Naive thymus-derived CD4-positive, alpha-beta T cell (primary cell): ENCODE results near the gene PPP1R1B. TPM values are rescaled to one million over a fixed set of nuclear protein-coding genes. Genes with fewer than 3 reads are reported as not detected.

Source experiments
- ATAC-seq: fragments of 150-1000 bp; cut with Tn5 transposase; 2 replicates; pipeline ENCODE4 v1.10.0; 2021; ENCODE audit warnings: mild to moderate bottlenecking, moderate library complexity
- CTCF ChIA-PET: fragments of 350-600 bp; sonication (Branson Sonifier 250); formaldehyde crosslinking; loops from one replicate; lab custom pipeline; 2021; ENCODE audit warnings: antibody characterized with exemption; lab: Charles Lee
- POLR2A ChIA-PET: fragments of 350-600 bp; sonication (Branson Sonifier 250); formaldehyde crosslinking; loops from one replicate; lab custom pipeline; 2021; ENCODE audit warnings: antibody characterized with exemption, inconsistent platforms; lab: Charles Lee
- DNase-seq, 9 donors: peaks; one replicate each; pipeline versions ENCODE4 v3.0.0 to v3.0.0-alpha.2; 2020 to 2022; ENCODE audit warnings: mixed read lengths in 1 of 9
- H3K27ac ChIP-seq: one replicate; pipeline ENCODE4 v1.7.0; 2013; ENCODE audit warnings: mild to moderate bottlenecking, low read depth, low read length, moderate library complexity
- H3K27me3 ChIP-seq, 2 donors: one replicate each; pipeline ENCODE4 v1.7.0; 2013; ENCODE audit warnings: low read length in 2 of 2, mild to moderate bottlenecking in 2 of 2, moderate library complexity in 2 of 2; ENCODE audit not compliant: control insufficient read depth in 2 of 2, insufficient read depth in 2 of 2
- H3K36me3 ChIP-seq, 3 experiments: 1 replicate in 2 of 3; 2 replicates in 1 of 3; pipeline ENCODE4 v1.7.0; 2013; ENCODE audit warnings: low read length in 3 of 3, mild to moderate bottlenecking in 3 of 3, moderate library complexity in 1 of 3; ENCODE audit not compliant: insufficient read depth in 3 of 3, control insufficient read depth in 2 of 3
- H3K4me1 ChIP-seq, 2 donors: one replicate each; pipeline ENCODE4 v1.7.0; 2013; ENCODE audit warnings: low read length in 2 of 2, mild to moderate bottlenecking in 2 of 2, moderate library complexity in 1 of 2; ENCODE audit not compliant: control insufficient read depth in 2 of 2, insufficient read depth in 2 of 2
- H3K4me3 ChIP-seq: 2 replicates; pipeline ENCODE4 v1.7.0; 2013; ENCODE audit warnings: mild to moderate bottlenecking, low read length
- H3K9me3 ChIP-seq, 3 experiments: 1 replicate in 2 of 3; 2 replicates in 1 of 3; pipeline ENCODE4 v1.7.0; 2013; ENCODE audit warnings: low read length in 3 of 3; ENCODE audit not compliant: control insufficient read depth in 2 of 3
- H3K27ac Mint-ChIP-seq, 9 donors: one replicate each; pipeline ENCODE4 v1.8.0; 2020 to 2022; ENCODE audit warnings: mixed read lengths in 9 of 9, mild to moderate bottlenecking in 8 of 9, moderate library complexity in 5 of 9, inconsistent platforms in 2 of 9
- H3K27me3 Mint-ChIP-seq, 5 donors: one replicate each; pipeline ENCODE4 v1.8.0; 2021 to 2022; ENCODE audit warnings: mixed read lengths in 5 of 5, mild to moderate bottlenecking in 1 of 5
- H3K36me3 Mint-ChIP-seq, 5 donors: one replicate each; pipeline ENCODE4 v1.8.0; 2020 to 2022; ENCODE audit warnings: mixed read lengths in 5 of 5, mild to moderate bottlenecking in 3 of 5, inconsistent platforms in 1 of 5
- H3K4me1 Mint-ChIP-seq, 7 donors: one replicate each; pipeline ENCODE4 v1.8.0; 2020 to 2022; ENCODE audit warnings: mixed read lengths in 7 of 7, mild to moderate bottlenecking in 3 of 7, inconsistent platforms in 1 of 7
- H3K4me3 Mint-ChIP-seq, 10 donors: one replicate each; pipeline ENCODE4 v1.8.0; 2020 to 2022; ENCODE audit warnings: mild to moderate bottlenecking in 10 of 10, mixed read lengths in 10 of 10, moderate library complexity in 6 of 10, inconsistent platforms in 2 of 10
- H3K9me3 Mint-ChIP-seq, 11 donors: one replicate each; pipeline ENCODE4 v1.8.0; 2020 to 2022; ENCODE audit warnings: mixed read lengths in 11 of 11, mild to moderate bottlenecking in 4 of 11, inconsistent platforms in 1 of 11, moderate library complexity in 1 of 11
- intact Hi-C, 2 donors: fragments of 100-400 bp; cut with micrococcal nuclease; formaldehyde crosslinking; loops; one replicate each; pipeline ENCODE4 v1.15.1; 2023
- polyA plus RNA-seq, 2 donors: library from polyadenylated mRNA; unstranded; fragments of 300-500 nt; fragmentation: Illumina TruSeq; gene quantifications; one replicate each; pipeline ENCODE4 v1.2.3, GENCODE V29; 2021
- total RNA-seq, 6 experiments: library from RNA in 5 of 6; stranded (reverse) in 5 of 6; gene quantifications; 1 replicate in 5 of 6; 2 replicates in 1 of 6; pipeline ENCODE4 v1.2.3 and lab custom pipeline; 2021 to 2026

The PPP1R1B gene
- total and polyA plus RNA-seq, 7 experiments from 2014 or later = not detected

- Histone ChIP-seq H3K4me3 (peak overlapping the region; percentile 86), H3K4me1 (peaks cover 50 to 58% of the 10 kb centered on the region in 2 donors), H3K9me3 (no peaks in the 10 kb centered on the region), H3K27ac (no peak overlapping the region), H3K36me3 (peaks cover 0 to 6% (median 0%) of the 10 kb centered on the region in 3 experiments), H3K27me3 (no peaks in the 10 kb centered on the region)
- intact Hi-C loops = loop anchor here (2.0 to 5.0 kb wide), 7 partner anchors 16 to 343 kb away; partner anchors contain the start of genes MIEN1 (in 2 of the 2), CDK12 (in 1 of the 2), LRRC3C (in 1 of the 2) and ORMDL3 (in 1 of the 2)
- Mint-ChIP-seq H3K27me3 (no peaks in the 10 kb centered on the region), H3K4me3 (peak overlapping the region in 9 of 10 donors; percentile 62 to 98 (median 89)), H3K27ac (peak overlapping the region in 8 of 9 donors; percentile 23 to 94 (median 66)), H3K4me1 (peaks cover 56 to 90% (median 77%) of the 10 kb centered on the region in 7 donors), H3K36me3 (peaks cover 0 to 7% (median 0%) of the 10 kb centered on the region in 5 donors), H3K9me3 (no peaks in the 10 kb centered on the region)
- no peak for DNase-seq
- ChIA-PET POLR2A (interaction anchor here (1.0 to 3.5 kb wide), 7 partner anchors 9 to 114 kb away, joined by 3 to 14 read pairs (median 4); partner anchors contain the start of gene MIEN1), CTCF (interaction anchor here (0.9 to 10.7 kb wide), 5 partner anchors 11 to 33 kb away, joined by 4 to 104 read pairs (median 4); partner anchors contain the start of gene PPP1R1B)
- no peak for ATAC-seq
Observed at GRCh38 chr17:39639043-39639442, 12.3 kb downstream of the PPP1R1B start.

- H3K4me3 Mint-ChIP-seq = peak overlapping the region in 9 of 10 donors; percentile 24 to 98 (median 69)
- ATAC-seq (no peak), DNase-seq (no peak)
- no peaks in the 10 kb centered on the region for H3K27me3 Mint-ChIP-seq
- H3K9me3 Mint-ChIP-seq = no peaks in the 10 kb centered on the region
- H3K36me3 Mint-ChIP-seq = peaks cover 0 to 7% (median 0%) of the 10 kb centered on the region in 5 donors
- H3K4me1 Mint-ChIP-seq = peaks cover 59 to 91% (median 77%) of the 10 kb centered on the region in 7 donors
- H3K36me3 ChIP-seq = peaks cover 0 to 8% (median 0%) of the 10 kb centered on the region in 3 experiments
- intact Hi-C loops = loop anchor here (2.0 to 5.0 kb wide), 7 partner anchors 15 to 342 kb away; partner anchors contain the start of genes MIEN1 (in 2 of the 2), CDK12 (in 1 of the 2), LRRC3C (in 1 of the 2) and ORMDL3 (in 1 of the 2)
- CTCF ChIA-PET = interaction anchor here (0.9 to 10.7 kb wide), 5 partner anchors 11 to 48 kb away, joined by 3 to 104 read pairs (median 5); partner anchors contain the start of genes PGAP3 and PPP1R1B
- H3K4me3 ChIP-seq = no peak overlapping the region
- H3K27ac Mint-ChIP-seq = peak overlapping the region in 6 of 9 donors; percentile 23 to 78 (median 50)
- no peaks in the 10 kb centered on the region for H3K27me3 ChIP-seq
- POLR2A ChIA-PET = interaction anchor here (0.6 to 3.5 kb wide), 5 partner anchors 18 to 1179 kb away, joined by 3 to 14 read pairs (median 12); partner anchors contain the start of gene MIEN1
- peaks cover 46 to 61% of the 10 kb centered on the region in 2 donors for H3K4me1 ChIP-seq
- no peak overlapping the region for H3K27ac ChIP-seq
- no peaks in the 10 kb centered on the region for H3K9me3 ChIP-seq
Observed at GRCh38 chr17:39639566-39640458, 13.1 kb downstream of the PPP1R1B start.

DNA sequence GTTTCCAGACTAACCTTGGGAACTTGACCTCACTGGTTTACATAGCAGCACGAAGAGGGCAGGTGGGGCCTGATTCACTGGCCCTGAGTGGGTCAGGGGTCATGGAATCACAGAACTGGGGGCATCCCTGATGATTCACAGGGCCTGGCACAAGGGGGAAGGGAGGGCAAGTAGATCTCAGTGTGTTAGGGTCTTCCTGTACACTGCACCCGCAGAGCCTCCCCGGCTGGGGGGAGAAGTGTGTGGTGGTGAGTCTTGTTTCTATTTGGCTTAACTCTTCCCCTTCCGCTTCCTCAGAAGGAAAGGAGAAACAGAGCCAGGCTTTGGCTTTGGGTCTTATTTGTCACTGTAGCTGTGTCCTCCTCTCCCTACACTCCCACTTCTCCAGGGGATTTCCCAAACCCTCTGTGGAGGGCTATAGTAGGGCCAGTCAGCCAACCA is 13.9 kb downstream of the PPP1R1B start:
- intact Hi-C loops = no loop called here
- no peaks in the 10 kb centered on the region for H3K9me3 ChIP-seq
- H3K27ac Mint-ChIP-seq = peak overlapping the region in 6 of 9 donors; percentile 8 to 70 (median 48)
- no peaks in the 10 kb centered on the region for H3K9me3 Mint-ChIP-seq
- H3K36me3 ChIP-seq = peaks cover 0 to 12% (median 0%) of the 10 kb centered on the region in 3 experiments
- H3K36me3 Mint-ChIP-seq = peaks cover 0 to 7% (median 0%) of the 10 kb centered on the region in 5 donors
- ATAC-seq (no peak), DNase-seq (no peak)
- ChIA-PET POLR2A (interaction anchor here (3.4 to 3.5 kb wide), 2 partner anchors 17 to 89 kb away, joined by 12 to 14 read pairs; partner anchors contain the start of gene MIEN1), CTCF (interaction anchor here (1.0 to 10.7 kb wide), 3 partner anchors 9 to 18 kb away, joined by 6 to 104 read pairs (median 15); partner anchors contain the start of gene PPP1R1B)
- no peaks in the 10 kb centered on the region for H3K27me3 ChIP-seq
- H3K4me3 Mint-ChIP-seq = peak overlapping the region in 5 of 10 donors; percentile 8 to 97 (median 39)
- H3K27me3 Mint-ChIP-seq = no peaks in the 10 kb centered on the region
- H3K4me3 ChIP-seq = no peak overlapping the region
- H3K4me1 Mint-ChIP-seq = peaks cover 66 to 94% (median 85%) of the 10 kb centered on the region in 7 donors
- peaks cover 45 to 61% of the 10 kb centered on the region in 2 donors for H3K4me1 ChIP-seq
- H3K27ac ChIP-seq = no peak overlapping the region

GRCh38 chr17:39641097-39641496 is 14.3 kb downstream of the PPP1R1B start:
- peak overlapping the region in 2 of 9 donors; percentile 23 to 68 for H3K27ac Mint-ChIP-seq
- Histone ChIP-seq H3K4me1 (peaks cover 42 to 58% of the 10 kb centered on the region in 2 donors), H3K9me3 (no peaks in the 10 kb centered on the region), H3K27ac (no peak overlapping the region), H3K36me3 (peaks cover 0 to 12% (median 0%) of the 10 kb centered on the region in 3 experiments), H3K4me3 (no peak overlapping the region), H3K27me3 (no peaks in the 10 kb centered on the region)
- ATAC-seq (no peak), DNase-seq (no peak)
- ChIA-PET CTCF (interaction anchor here (0.6 to 2.4 kb wide), 4 partner anchors 10 to 139 kb away, joined by 4 to 15 read pairs (median 6); no protein-coding TSS in a partner anchor), POLR2A (interaction anchor here (0.7 to 0.8 kb wide), 2 partner anchors 38 to 115 kb away, joined by 3 read pairs; no protein-coding TSS in a partner anchor)
- peak overlapping the region in 3 of 10 donors; percentile 18 to 97 (median 53) for H3K4me3 Mint-ChIP-seq
- H3K36me3 Mint-ChIP-seq = peaks cover 0 to 7% (median 0%) of the 10 kb centered on the region in 5 donors
- no peaks in the 10 kb centered on the region for H3K9me3 Mint-ChIP-seq
- H3K4me1 Mint-ChIP-seq = peaks cover 66 to 92% (median 85%) of the 10 kb centered on the region in 7 donors
- no peaks in the 10 kb centered on the region for H3K27me3 Mint-ChIP-seq
- intact Hi-C loops = no loop called here

DNA sequence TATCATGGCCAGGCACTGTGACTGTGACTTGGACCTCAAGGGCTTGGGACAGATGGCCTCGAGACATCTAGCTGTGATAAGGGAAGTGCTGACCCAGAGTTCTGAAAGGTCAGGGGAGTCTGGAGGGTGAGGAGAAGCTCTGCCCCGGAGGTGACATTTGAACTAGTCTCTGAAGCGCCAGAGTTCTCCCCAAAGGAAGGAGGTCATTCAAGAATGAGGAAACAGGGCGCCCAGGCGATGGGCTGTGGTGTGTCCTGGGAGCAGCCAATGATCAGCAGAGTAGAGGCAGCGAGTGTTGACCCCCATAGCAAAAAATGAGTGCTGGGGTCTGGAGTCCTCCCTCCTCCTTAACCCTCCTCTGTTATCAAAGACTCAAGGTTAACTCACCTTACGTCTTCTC is 15.1 kb downstream of the PPP1R1B start:
- ChIA-PET POLR2A (interaction anchor here (0.8 kb wide), 1 partner anchor 38 kb away, joined by 3 read pairs; no protein-coding TSS in a partner anchor), CTCF (interaction anchor here (0.7 to 2.4 kb wide), 3 partner anchors 11 to 19 kb away, joined by 6 to 15 read pairs (median 7); no protein-coding TSS in a partner anchor)
- intact Hi-C loops = no loop called here

More for the DNA sequence above, 15.1 kb downstream of the PPP1R1B start:
- peaks cover 0 to 7% (median 0%) of the 10 kb centered on the region in 5 donors for H3K36me3 Mint-ChIP-seq
- no peaks in the 10 kb centered on the region for H3K27me3 Mint-ChIP-seq
- H3K27ac Mint-ChIP-seq = peak overlapping the region in 6 of 9 donors; percentile 23 to 70 (median 44)
- Histone ChIP-seq H3K4me1 (peaks cover 35 to 50% of the 10 kb centered on the region in 2 donors), H3K36me3 (peaks cover 0 to 16% (median 0%) of the 10 kb centered on the region in 3 experiments), H3K4me3 (no peak overlapping the region), H3K27ac (no peak overlapping the region), H3K27me3 (no peaks in the 10 kb centered on the region), H3K9me3 (no peaks in the 10 kb centered on the region)
- H3K4me1 Mint-ChIP-seq = peaks cover 60 to 91% (median 78%) of the 10 kb centered on the region in 7 donors
- ATAC-seq = no peak
- no peaks in the 10 kb centered on the region for H3K9me3 Mint-ChIP-seq
- no peak for DNase-seq
- peak overlapping the region in 3 of 10 donors; percentile 13 to 97 (median 53) for H3K4me3 Mint-ChIP-seq
